ENCODE measurements around the gene PHAX.
A peak's percentile ranks its signal among the peaks of the same experiment; 100 is the strongest.
"Not testable (repeated sequence)": the region's sequence is repeated elsewhere in the genome, so short reads cannot be mapped to it uniquely, and the experiment has no call there.

Gene PHAX

GRCh38 chr5:126600631-126601511 lies at the start of gene PHAX:
Gene PHAX, plus strand, starts transcription at chr5:126600947. Its CDS starts 16 bp downstream, at chr5:126600963.
- peak; percentile 95 for DNase-seq (ENCODE audit: low spot score)

- no peak for DNase-seq (ENCODE audit: low spot score)
Observed at GRCh38 chr5:126552614-126553013, 48.1 kb upstream of the PHAX start.

- DNase-seq (ENCODE audit: low spot score) = not testable (repeated sequence)
Observed at GRCh38 chr5:126555101-126555500, 45.6 kb upstream of the PHAX start.

GRCh38 chr5:126561908-126562307 lies 38.8 kb upstream of the PHAX start:
- DNase-seq (ENCODE audit: low spot score) = no peak

- DNase-seq (ENCODE audit: low spot score) = no peak
Observed at GRCh38 chr5:126562823-126563222, 37.9 kb upstream of the PHAX start.

GRCh38 chr5:126568206-126568755 lies 32.5 kb upstream of the PHAX start:
- DNase-seq (ENCODE audit: low spot score) = no peak

GRCh38 chr5:126575644-126576043 lies 25.1 kb upstream of the PHAX start:
- DNase-seq (ENCODE audit: low spot score) = no peak

- DNase-seq (ENCODE audit: low spot score) = no peak
Observed at GRCh38 chr5:126576974-126577373, 23.8 kb upstream of the PHAX start.

- no peak for DNase-seq (ENCODE audit: low spot score)
Observed at GRCh38 chr5:126577415-126577814, 23.3 kb upstream of the PHAX start.

- no peak for DNase-seq (ENCODE audit: low spot score)
Observed at GRCh38 chr5:126579716-126580115, 21.0 kb upstream of the PHAX start.

GRCh38 chr5:126583761-126584160 lies 17.0 kb upstream of the PHAX start:
- DNase-seq (ENCODE audit: low spot score) = no peak

- DNase-seq (ENCODE audit: low spot score) = no peak
Observed at GRCh38 chr5:126587551-126588390, 13.0 kb upstream of the PHAX start.

GRCh38 chr5:126589536-126590297 lies 11.0 kb upstream of the PHAX start:
- no peak for DNase-seq (ENCODE audit: low spot score)

GRCh38 chr5:126591549-126591948 lies 9.2 kb upstream of the PHAX start:
- DNase-seq (ENCODE audit: low spot score) = no peak

GRCh38 chr5:126594748-126595485 lies 5.8 kb upstream of the PHAX start, which contains the start of gene ALDH7A1:
Gene ALDH7A1, minus strand, starts transcription at chr5:126595219. Its CDS starts 21 bp downstream, at chr5:126595198.
- peak; percentile 97 for DNase-seq (ENCODE audit: low spot score)

- DNase-seq (ENCODE audit: low spot score) = no peak
Observed at GRCh38 chr5:126595486-126596083, 5.2 kb upstream of the PHAX start.

- no peak for DNase-seq (ENCODE audit: low spot score)
Observed at GRCh38 chr5:126597156-126597555, 3.6 kb upstream of the PHAX start.

- no peak for DNase-seq (ENCODE audit: low spot score)
Observed at GRCh38 chr5:126599499-126599898, 1.2 kb upstream of the PHAX start.

- DNase-seq (ENCODE audit: low spot score) = not testable (repeated sequence)
Observed at GRCh38 chr5:126599971-126600630, 646 bp upstream of the PHAX start.

- no peak for DNase-seq (ENCODE audit: low spot score)
Observed at GRCh38 chr5:126603402-126603991, 2.8 kb downstream of the PHAX start.

All from AG20443 (cell line).